PC-9 (cell line): ENCODE results near the gene TMEM258.

Source experiments
- EZH2 ChIP-seq: fragments of 200-600 bp; sonication (generic); IDR thresholded peaks from 2 replicates; pipeline ENCODE4 v1.8.0; 2017; ENCODE audit warnings: antibody characterized with exemption, low read depth
- TF ChIP-seq, protein P1 (sequence below): fragments of 200-600 bp; sonication (generic); conservative IDR thresholded peaks from 2 replicates; pipeline ENCODE4 v1.6.1; 2017; ENCODE audit warnings: mixed run types, antibody characterized with exemption, mild to moderate bottlenecking, moderate library complexity

- no peak for TF ChIP-seq EZH2
- TF ChIP-seq, protein P1, sequence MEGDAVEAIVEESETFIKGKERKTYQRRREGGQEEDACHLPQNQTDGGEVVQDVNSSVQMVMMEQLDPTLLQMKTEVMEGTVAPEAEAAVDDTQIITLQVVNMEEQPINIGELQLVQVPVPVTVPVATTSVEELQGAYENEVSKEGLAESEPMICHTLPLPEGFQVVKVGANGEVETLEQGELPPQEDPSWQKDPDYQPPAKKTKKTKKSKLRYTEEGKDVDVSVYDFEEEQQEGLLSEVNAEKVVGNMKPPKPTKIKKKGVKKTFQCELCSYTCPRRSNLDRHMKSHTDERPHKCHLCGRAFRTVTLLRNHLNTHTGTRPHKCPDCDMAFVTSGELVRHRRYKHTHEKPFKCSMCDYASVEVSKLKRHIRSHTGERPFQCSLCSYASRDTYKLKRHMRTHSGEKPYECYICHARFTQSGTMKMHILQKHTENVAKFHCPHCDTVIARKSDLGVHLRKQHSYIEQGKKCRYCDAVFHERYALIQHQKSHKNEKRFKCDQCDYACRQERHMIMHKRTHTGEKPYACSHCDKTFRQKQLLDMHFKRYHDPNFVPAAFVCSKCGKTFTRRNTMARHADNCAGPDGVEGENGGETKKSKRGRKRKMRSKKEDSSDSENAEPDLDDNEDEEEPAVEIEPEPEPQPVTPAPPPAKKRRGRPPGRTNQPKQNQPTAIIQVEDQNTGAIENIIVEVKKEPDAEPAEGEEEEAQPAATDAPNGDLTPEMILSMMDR: no peak
Observed at GRCh38 chr11:61769946-61770683, 22.3 kb downstream of the TMEM258 start.
